ENCODE measurements around the gene SP3.

SP3 gene

GRCh38 chr2:173965372-173966025, at the start of gene SP3:
Gene SP3 (minus strand): TSS chr2:173965373. CDS start chr2:173965171, 202 bp downstream.
- TF ChIP-seq GATA3 (IDR thresholded peaks at IDR 0.05; ENCODE audit: low read depth, low read length) (no peak), GATA2 (IDR thresholded peaks at IDR 0.05; ENCODE audit: low read depth, low read length) (no peak)

DNA sequence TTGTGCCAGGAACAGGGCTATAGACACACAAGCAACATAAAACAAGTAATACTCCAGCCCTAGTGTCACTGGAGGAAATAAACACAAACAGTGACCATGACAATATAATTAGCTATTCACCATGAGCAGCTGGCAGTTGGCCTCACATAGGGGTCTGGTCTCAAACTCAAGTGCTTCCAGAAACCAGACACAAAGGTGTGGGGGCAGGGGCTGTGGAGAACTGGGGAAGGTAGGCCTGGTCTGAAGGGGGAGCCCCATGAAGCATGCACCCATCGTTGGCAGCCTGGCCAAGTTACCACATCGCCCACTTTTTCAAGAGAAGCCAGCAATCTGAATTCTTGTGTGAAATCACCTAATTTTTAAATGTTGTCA, 49.5 kb upstream of the SP3 start:
- no peak for TF ChIP-seq GATA2 (IDR thresholded peaks at IDR 0.05; ENCODE audit: low read depth, low read length)
- no peak for TF ChIP-seq GATA3 (IDR thresholded peaks at IDR 0.05; ENCODE audit: low read depth, low read length)

DNA sequence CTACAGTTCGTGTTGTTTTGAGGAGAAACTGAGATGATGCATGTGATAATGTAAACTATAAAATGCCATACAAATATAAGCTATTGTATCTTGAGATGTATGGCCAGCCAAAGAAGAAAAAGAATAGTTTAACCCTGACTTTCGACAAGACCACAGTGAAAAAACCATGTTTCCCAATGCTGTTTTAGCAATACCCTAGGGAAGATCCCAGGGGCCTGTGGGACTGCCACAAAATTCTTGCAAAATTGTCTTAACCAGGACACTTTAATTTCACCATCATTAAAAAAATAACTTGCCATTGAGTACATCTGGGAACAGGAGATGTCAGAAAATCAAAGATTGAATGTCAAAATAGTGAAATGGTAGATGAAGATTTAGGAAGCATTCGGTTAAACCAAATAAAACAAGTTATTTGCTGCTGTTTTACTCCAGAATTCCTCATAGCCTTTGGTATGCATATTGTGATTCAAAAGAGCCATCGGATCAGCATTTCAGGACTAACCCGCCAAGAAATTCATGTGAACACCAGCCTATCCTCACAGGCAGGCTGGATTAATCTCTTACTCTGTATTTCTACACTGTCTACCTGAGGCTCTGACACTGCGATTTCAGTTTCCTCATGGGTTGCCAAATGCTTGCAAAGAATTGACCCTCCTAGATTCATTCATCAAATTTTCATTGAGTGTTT, 49.0 kb upstream of the SP3 start:
- TF ChIP-seq GATA3 (IDR thresholded peaks at IDR 0.05; ENCODE audit: low read depth, low read length) = no peak
- TF ChIP-seq GATA2 (IDR thresholded peaks at IDR 0.05; ENCODE audit: low read depth, low read length) = no peak

DNA sequence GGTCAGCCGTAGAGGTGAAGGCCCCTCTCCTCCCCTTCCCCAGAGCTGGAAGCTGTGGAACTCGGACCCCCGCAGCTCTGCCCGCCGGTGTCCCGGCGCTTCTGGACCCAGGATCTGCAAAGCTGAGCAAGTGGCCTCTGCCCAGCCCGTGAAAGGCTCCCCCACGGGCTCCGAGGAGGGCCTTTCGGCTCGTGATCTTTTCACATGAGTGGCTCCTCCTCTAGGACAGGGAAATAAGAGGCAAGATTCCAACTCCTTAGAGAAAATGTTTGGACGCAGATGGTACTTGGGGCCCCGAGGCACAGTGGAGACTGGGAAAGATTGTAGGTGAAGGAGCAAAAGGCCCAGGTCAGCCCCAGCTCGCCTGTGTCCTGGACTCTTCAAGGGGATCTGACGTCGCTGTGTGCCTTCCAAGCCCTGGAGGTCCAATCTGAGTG, 48.2 kb upstream of the SP3 start:
- TF ChIP-seq GATA2 (IDR thresholded peaks at IDR 0.05; ENCODE audit: low read depth, low read length) = no peak
- TF ChIP-seq GATA3 (IDR thresholded peaks at IDR 0.05; ENCODE audit: low read depth, low read length) = no peak

DNA sequence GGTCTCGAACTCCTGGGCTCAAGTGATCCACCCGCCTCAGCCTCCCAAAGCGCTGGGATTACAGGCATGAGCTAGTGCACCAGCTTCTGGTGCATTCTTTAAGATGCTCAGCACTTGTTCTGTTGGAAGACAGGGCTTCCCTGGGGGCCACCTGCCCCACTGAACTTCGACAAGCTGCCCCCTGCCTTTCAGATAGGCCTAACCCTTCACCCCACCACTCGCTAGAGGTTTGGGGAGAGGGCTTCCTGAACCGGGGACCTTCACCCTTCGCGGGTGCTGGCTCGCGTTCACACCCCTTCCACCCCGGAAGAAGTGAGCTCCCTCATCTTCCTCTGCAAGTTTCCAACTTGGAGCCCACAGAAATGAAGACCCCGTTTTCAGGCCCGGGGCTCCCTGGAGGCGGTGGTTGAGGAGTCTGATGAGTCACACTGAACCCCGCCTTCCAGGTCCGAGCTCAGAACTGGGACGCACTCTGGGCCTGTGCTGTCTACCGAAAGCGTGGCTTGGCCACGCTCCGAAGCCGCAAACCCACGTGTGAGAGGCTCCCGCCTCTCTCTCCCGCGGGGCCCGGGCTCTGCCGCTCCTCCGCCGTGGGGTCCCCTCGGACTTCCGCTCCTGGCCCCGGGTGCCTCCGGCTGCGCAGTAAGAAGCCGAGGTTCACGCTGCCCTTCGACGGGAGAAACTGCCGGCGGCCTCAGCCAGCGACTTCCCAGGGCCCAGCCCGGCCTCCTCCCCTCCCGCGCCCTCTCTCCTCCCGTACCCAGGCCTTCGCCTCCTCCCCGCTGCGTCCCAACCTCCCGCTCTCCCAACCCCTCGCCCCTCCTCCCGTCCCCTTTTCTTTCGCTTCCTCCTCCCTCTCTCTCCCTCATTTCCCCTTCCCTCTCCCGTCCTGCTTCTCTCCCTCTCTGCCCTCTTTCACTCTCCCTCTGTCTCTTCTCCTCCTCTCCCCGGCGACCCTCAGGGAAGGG, 47.5 kb upstream of the SP3 start:
- TF ChIP-seq GATA2 (IDR thresholded peaks at IDR 0.05; ENCODE audit: low read depth, low read length) (no peak), GATA3 (IDR thresholded peaks at IDR 0.05; ENCODE audit: low read depth, low read length) (no peak)

DNA sequence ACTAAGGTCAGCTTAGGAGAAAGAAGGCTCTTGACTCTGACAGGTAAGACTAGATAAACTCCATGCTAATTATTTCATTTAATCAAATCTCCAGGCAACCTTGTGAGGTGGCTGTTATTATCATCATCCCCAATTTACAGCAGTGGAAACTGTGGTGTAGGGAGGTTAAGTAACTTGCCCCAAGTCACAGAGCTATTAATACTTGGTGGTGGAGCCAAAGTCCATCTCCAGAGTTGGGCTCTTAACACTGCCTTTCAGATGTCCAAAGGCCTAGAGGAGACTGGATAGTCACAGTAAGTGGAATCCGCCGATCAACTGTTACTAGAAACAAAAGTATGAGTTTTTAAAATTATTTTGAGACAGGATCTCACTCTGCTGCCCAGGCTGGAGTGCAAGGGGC, 46.6 kb upstream of the SP3 start:
- TF ChIP-seq GATA3 (IDR thresholded peaks at IDR 0.05; ENCODE audit: low read depth, low read length) = no peak
- no peak for TF ChIP-seq GATA2 (IDR thresholded peaks at IDR 0.05; ENCODE audit: low read depth, low read length)

GRCh38 chr2:174011173-174011572, 46.0 kb upstream of the SP3 start:
- no peak for TF ChIP-seq GATA2 (IDR thresholded peaks at IDR 0.05; ENCODE audit: low read depth, low read length)
- TF ChIP-seq GATA3 (IDR thresholded peaks at IDR 0.05; ENCODE audit: low read depth, low read length) = no peak

GRCh38 chr2:174009488-174010223, 44.5 kb upstream of the SP3 start:
- TF ChIP-seq GATA3 (IDR thresholded peaks at IDR 0.05; ENCODE audit: low read depth, low read length) = no peak
- TF ChIP-seq GATA2 (IDR thresholded peaks at IDR 0.05; ENCODE audit: low read depth, low read length) = no peak

- no peak for TF ChIP-seq GATA3 (IDR thresholded peaks at IDR 0.05; ENCODE audit: low read depth, low read length)
- TF ChIP-seq GATA2 (IDR thresholded peaks at IDR 0.05; ENCODE audit: low read depth, low read length) = no peak
Measured at GRCh38 chr2:174008720-174009119, 43.5 kb upstream of the SP3 start.

DNA sequence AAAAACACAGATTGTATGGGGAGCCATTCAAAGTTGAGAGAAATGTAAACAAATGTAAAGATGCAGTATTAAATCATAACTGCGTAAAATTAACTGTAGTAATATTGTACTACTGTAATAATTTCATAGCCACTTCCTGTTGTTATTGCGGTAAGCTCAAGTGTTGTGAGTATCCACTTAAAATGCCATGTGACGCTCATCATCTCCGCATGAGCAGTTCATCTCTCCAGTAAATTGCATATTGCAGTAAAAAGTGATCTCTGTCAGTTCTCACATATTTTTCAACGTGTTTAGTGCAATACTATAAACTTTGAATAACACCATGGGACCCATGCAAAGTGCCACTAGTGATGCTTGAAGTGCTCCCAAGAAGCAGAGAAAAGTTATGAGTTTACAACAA, 41.8 kb upstream of the SP3 start:
- TF ChIP-seq GATA2 (IDR thresholded peaks at IDR 0.05; ENCODE audit: low read depth, low read length) (no peak), GATA3 (IDR thresholded peaks at IDR 0.05; ENCODE audit: low read depth, low read length) (no peak)

- TF ChIP-seq GATA2 (IDR thresholded peaks at IDR 0.05; ENCODE audit: low read depth, low read length) (no peak), GATA3 (IDR thresholded peaks at IDR 0.05; ENCODE audit: low read depth, low read length) (no peak)
Measured at GRCh38 chr2:174005801-174006419, 40.7 kb upstream of the SP3 start.

- no peak for TF ChIP-seq GATA2 (IDR thresholded peaks at IDR 0.05; ENCODE audit: low read depth, low read length)
- TF ChIP-seq GATA3 (IDR thresholded peaks at IDR 0.05; ENCODE audit: low read depth, low read length) = no peak
Measured at GRCh38 chr2:174004905-174005605, 39.9 kb upstream of the SP3 start.

All from SH-SY5Y (cell line).